T-helper 1 cell treated with Interleukin-12 subunit alpha and Interleukin-12 subunit beta and Interleukin-4 antibody, amounts not matched to agents 30 ng/mL and 1 ng/mL, for 36 hours (primary cell): ENCODE data around the gene SMYD3. TPM values are rescaled to one million over a fixed set of nuclear protein-coding genes. Genes with fewer than 3 reads are reported as not detected.
"Not testable (repeated sequence)": the region's sequence is repeated elsewhere in the genome, so short reads cannot be mapped to it uniquely, and the experiment has no call there.

Experiments
- intact Hi-C: fragments of 100-400 bp; cut with micrococcal nuclease; formaldehyde crosslinking; loops from one replicate; pipeline ENCODE4 v1.15.1; 2024
- total RNA-seq: library from RNA; stranded (reverse); gene quantifications from 2 replicates; pipeline ENCODE4 v1.2.3, GENCODE V29; 2022

Gene SMYD3
- total RNA-seq, 1 donor from 2014 or later, result 24.1 TPM

GRCh38 chr1:245969283-245969682 is 537.8 kb downstream of the SMYD3 start:
- intact Hi-C loops, result no loop called here

GRCh38 chr1:245968775-245969174 is 538.3 kb downstream of the SMYD3 start:
- intact Hi-C loops, result no loop called here

- intact Hi-C loops, result no loop called here
Measured at GRCh38 chr1:245965398-245965797, 541.7 kb downstream of the SMYD3 start.

- intact Hi-C loops, result no loop called here
Measured at GRCh38 chr1:245963649-245964048, 543.4 kb downstream of the SMYD3 start.

- intact Hi-C loops, result no loop called here
Measured at GRCh38 chr1:245962453-245962852, 544.6 kb downstream of the SMYD3 start.

DNA sequence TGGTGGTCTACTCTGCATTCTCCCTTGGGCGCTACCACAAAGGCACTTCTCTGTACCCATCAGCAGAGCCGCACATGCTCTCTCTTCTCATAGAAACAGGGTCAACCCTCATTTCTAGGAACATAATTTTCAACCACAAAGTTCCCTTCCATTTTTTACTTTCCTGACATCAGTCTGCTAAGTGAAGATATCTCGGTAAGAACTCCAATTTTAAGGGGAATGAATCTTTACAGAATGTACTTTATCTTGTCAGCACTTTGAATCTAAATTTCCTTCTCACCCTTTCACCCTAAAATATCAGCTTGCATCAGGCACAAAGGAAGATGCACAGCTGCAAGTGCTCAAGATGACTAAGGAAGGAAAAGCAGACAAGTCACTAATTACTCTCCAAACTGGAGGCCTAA is 545.9 kb downstream of the SMYD3 start:
- intact Hi-C loops, result no loop called here

GRCh38 chr1:245960171-245960570 is 546.9 kb downstream of the SMYD3 start:
- intact Hi-C loops, result no loop called here

DNA sequence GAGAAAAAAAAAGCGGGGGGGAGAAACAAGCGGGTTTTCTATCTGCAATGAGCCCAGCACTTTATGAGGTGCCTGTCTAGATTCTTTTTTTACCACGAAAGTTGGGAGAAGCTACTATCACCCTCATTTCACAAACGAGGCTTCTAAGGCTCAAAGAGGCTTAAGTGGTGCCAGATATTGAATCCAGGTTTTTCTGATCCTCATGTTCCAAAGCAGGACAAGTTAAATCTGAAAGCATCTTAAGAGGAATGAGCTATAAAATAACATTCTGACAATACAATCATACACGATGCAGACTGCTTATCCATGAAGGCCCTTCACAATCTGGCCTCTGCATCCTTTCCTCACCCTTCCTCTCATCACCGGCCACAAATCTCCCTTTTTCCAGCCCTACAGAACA is 549.1 kb downstream of the SMYD3 start:
- intact Hi-C loops, result loop anchor here (10.0 kb wide), 2 partner anchors 1093 to 1633 kb away; partner anchors contain the start of gene HNRNPU

- intact Hi-C loops, result loop anchor here (10.0 kb wide), 2 partner anchors 1093 to 1633 kb away; partner anchors contain the start of gene HNRNPU
Measured at GRCh38 chr1:245957427-245957826, 549.7 kb downstream of the SMYD3 start.

GRCh38 chr1:245956225-245956624 is 550.9 kb downstream of the SMYD3 start:
- intact Hi-C loops, result loop anchor here (10.0 kb wide), 2 partner anchors 1091 to 1631 kb away; partner anchors contain the start of gene HNRNPU

DNA sequence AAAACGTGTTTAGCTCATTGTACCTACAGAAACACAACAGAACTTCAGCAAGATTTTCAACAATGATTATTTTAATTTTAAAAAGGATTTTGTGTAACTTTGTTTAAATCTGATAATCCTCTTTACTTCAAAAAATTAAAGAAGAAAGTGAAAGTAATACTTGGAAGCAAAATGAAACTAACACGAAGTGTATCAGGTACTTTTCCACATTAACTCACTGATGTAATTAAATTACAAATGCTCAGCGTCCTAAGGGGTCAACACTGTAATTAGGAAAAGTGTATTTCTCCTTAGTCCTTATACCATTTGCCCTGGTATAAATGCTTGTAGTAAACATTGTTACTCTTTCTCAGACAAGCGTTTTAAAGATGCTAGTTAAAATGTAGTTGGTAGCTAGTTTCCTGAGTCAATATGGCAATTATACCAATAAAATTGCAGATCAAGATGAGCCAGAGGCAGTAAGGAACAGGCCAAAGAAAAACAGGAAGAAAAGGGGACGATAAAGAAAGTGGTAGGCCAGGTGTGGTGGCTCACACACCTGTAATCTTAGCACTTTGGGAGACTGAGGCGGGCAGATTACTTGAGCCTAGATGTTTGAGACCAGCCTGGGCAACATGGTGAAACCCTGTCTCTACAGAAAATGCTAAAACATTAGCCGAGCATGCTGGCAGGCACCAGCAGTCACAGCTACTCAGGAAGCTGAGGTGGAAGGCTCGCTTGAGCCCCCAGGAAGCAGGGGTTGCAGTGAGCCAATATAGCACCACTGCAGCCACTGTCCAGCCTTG is 553.0 kb downstream of the SMYD3 start:
- intact Hi-C loops, result loop anchor here (1.0 to 10.0 kb wide), 12 partner anchors 49 to 1629 kb away; partner anchors contain the start of genes AHCTF1, CNST, COX20 and DESI2

GRCh38 chr1:245952383-245953026 is 554.6 kb downstream of the SMYD3 start:
- intact Hi-C loops, result loop anchor here (1.0 to 10.0 kb wide), 8 partner anchors 51 to 1628 kb away; partner anchors contain the start of genes AHCTF1, COX20, HNRNPU and SMYD3

DNA sequence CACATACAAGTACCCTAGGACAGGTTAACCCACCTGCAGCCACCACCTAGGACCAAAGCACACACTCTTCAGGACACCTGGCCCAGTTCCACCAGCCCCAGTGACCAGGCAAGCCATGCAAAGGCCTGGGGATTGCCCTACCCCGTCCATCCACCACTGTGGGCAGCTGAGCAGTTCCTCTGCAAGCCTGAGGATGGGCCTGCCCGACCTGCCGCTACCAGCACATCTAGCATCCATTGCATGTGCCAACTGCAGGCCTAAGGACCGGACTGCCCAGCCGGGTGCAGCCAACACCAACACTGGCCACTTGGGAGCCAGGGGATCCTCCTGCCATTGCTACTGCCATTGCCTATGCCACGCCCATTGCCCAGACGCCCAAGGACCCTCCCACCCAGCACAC is 558.3 kb downstream of the SMYD3 start:
- intact Hi-C loops, result no loop called here

DNA sequence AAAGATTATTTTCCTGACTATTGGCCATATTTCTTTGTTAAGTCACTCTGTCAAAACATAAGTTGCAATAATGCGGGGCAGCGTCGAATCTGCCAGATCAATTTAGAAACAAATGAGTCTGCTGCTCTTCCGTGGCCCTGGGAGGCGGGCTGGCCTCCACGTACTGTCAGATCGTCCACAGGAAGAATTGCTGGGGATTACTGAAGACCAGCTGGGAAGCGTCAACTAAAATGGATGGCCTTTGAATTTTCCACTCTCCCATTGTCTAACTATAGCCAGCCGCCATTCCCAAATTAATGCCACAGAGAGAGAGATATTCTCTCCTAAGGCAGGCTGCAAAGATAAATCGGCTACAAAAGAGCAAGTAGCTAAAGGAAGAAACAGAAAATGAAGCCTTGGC is 560.2 kb downstream of the SMYD3 start:
- intact Hi-C loops, result no loop called here

DNA sequence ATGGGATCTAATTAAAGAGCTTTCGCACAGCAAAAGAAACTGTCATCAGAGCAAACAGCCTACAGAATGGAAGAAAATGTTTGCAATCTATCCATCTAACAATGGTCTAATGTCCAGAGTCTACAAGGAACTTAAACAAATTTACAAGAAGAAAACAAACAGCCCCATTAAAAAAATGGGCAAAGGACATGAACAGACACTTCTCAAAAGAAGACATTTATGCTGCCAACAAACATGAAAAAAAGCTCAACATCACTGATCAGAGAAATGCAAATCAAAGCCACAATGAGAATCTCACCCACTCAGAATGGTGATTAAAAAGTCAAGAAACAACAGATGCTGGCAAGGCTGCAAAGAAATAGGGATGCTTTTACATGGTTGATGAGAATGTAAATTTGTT is 561.9 kb downstream of the SMYD3 start:
- intact Hi-C loops, result not testable (repeated sequence)

- intact Hi-C loops, result no loop called here
Measured at GRCh38 chr1:245942856-245943255, 564.2 kb downstream of the SMYD3 start.

- intact Hi-C loops, result not testable (repeated sequence)
Measured at GRCh38 chr1:245941771-245942170, 565.3 kb downstream of the SMYD3 start.

DNA sequence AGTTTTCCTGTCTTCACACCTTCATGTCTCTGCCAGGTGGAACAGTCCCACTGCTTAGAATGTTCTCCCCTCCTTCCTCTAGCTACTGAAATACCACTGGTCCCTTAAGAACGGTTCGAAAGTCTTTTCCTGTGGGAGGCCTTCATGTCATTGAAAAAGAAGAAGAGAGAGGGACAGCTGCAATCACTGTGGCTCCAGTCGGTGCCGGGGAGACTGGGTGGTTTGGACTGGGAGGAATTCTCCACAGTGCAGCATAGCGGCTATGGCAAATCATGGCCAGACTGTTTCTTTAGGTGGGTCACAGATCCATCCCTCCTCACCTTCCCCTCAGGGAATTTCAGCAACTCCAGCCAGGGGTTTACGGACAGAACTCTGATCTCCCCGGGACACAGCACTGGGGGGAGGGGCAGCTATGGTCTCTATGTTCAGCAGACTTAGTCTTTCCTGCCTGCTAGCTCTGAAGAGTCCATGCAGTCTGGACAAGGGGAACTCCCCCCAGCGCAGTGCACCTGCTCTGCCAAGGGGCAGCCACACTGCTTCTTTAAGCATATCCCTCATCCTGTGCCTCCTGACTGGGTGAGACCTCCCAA is 567.2 kb downstream of the SMYD3 start:
- intact Hi-C loops, result no loop called here

- intact Hi-C loops, result no loop called here
Measured at GRCh38 chr1:245938046-245938435, 569.0 kb downstream of the SMYD3 start.

DNA sequence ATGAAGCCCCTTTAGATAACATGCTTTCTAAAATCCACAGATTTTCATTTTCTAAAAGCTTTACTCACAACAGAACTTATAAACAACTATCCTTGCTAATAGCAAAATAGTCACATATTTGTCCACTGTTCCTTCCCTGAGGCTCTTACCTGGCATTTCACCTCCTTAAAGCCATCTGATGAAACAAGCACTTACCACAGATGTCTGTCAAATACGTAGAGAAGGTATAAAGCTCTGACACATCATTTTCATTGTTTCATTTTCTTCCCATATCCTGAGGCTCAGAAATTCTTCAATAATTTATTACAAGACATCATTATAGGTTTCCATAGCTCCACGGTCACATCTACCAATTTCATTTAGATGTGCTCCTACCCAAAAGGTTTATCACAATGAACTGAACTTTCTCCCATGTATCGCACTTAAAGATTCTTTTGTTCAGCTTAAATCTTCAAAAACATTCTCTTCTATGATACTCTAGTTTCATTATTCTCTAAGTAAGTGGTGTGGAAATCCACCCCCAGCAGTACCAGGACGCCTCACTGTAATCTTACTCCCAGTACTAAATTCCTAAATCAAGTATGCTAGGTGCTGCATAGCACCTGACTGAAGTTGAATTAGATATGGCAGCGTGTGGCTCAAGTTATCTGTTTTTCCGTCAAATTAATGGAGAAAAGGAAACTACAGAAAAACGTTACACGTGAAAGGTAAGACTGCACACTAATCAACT is 569.6 kb downstream of the SMYD3 start:
- intact Hi-C loops, result no loop called here

GRCh38 chr1:245934409-245934808 is 572.7 kb downstream of the SMYD3 start:
- intact Hi-C loops, result no loop called here
